Activated T-helper 1 cell treated with anti-CD3 and anti-CD28 coated beads, Interleukin-2, amount 50 U/mL, for 16 hours (primary cell): ENCODE results near the gene SEMA3A.

Source experiments
- DNase-seq, 2 donors: peaks; one replicate each; pipeline ENCODE4 v3.0.0-alpha.2; 2020; ENCODE audit warnings: low read depth in 1 of 2, low spot score in 1 of 2

SEMA3A gene

DNA sequence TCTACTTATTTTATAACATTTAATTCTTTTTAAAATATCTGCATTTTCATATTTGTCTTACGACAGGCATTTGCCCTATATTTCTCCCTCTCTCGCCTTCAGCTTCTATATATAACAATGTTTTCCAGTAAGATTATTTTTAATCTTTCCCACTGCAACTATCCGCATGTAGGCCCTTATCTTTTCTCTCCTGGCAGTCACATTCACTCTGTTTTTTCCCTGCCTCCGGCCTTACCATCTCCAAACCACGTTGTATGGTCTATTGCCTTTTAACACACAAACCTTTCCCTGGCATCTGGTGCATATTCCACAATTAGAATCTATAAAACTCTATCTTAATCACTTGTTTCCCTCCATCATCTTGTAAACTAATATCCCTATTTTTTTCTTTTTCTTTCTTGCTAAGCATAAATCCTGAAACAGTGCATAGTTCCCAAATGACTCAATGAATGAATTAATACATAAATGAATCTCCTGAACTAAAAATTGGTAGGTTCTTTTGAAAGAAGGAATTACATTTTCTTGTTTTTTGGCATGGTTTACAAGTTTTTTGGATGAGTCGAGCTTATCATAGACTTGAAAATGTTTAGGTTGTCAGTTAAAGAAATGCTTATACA is 173.2 kb downstream of the SEMA3A start:
- DNase-seq = no peak

DNA sequence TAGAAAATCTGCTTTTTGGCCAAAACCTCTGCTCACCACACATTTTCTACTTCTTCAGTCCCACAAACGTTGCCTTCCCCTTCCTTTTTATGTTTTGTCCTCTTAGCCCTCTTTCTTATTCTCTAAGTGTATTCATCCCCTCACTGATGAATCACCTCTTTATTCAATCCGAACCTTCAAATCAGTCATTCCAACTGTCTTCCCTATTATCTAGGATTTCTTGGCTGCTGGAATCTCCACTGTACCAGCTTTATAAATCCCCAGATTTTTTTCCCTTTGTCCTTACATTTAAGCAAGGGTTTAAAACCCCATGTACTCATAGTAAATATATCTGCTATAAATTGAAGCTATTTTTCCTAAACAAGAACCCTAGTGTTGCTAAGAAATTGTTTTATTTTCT is 176.9 kb downstream of the SEMA3A start:
- DNase-seq = no peak

DNA sequence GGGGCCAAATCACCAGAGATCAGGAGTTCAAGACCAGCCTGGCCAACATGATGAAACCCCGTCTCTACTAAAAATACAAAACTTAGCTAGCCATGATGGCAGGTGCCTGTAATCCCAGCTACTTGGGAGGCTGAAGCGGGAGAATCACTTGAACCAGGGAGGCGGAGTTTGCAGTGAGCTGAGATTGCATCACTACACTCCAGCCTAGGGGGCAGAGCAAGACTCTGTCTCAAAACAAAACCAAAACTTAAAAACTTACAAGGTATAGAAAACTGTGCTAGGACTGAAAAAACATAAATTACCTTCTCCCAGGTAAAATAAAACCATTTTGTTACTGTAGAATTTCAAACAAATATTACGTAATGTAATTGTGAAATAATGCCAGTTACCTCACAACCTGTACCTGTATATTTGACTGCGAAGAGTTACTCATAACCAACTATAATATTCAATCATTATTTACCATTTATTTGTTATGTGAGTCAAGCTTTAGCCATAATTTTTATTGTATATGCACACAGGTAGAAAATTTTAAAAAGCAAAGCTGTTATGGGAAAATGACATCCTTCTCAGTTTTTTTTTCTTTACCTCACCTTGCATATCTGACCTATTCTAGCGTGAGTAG is 180.9 kb downstream of the SEMA3A start:
- DNase-seq = no peak

DNA sequence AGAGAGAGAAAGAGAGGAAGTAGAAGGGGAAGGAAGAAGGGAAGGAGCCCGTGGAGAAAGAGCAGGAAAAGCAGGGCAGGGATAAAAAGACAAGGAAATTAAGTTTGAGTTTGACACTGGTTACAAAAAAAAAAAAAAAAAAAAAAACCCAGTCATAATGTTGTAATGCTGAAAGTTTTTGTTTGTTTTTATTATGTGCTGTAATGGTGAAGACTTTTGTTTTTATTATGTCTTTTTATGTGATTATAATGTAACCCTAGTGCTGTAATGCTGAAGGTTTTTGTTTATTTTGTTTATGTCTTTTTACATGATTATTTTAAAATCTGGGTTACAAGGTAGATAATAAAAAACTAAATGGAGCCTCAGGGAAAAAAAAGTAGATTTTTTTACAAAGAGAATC is 184.8 kb downstream of the SEMA3A start:
- no peak for DNase-seq

DNA sequence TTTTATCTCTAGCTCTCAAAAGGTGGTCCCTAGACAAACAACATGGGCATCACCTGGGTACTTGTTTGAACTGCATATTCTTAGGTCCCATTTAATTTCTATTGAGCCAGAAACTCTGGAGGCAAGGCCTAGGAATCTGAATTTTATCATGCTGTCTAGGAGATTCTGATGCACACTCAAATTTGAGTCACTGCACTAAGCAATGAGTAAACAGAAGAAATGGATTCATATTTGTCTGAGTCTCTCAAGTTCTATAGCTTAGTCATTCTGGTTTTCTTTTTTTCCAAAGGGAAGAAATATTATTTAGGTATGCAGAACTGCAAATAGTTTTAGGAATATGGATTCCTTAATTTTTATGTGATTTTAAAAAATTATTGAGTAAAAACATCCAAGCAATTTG is 185.5 kb downstream of the SEMA3A start:
- DNase-seq = no peak

DNA sequence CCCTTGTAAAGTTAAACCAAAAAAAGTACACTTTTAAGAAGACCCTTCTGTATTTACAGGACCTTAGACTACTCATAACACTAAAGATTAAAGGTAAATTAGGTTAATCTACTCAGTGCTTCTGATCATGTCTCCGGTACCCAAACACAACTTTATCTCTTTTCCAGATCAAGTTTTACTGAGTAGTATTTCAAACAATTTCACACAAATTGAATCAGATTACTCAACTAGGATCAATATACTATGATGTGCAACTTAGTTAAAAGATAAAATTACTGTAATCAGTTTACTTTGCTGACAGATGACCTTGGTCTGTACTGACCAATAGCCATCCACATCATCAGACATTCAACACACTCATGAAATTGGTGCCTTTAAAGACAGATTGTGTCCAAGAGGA is 191.4 kb downstream of the SEMA3A start:
- DNase-seq = no peak

DNA sequence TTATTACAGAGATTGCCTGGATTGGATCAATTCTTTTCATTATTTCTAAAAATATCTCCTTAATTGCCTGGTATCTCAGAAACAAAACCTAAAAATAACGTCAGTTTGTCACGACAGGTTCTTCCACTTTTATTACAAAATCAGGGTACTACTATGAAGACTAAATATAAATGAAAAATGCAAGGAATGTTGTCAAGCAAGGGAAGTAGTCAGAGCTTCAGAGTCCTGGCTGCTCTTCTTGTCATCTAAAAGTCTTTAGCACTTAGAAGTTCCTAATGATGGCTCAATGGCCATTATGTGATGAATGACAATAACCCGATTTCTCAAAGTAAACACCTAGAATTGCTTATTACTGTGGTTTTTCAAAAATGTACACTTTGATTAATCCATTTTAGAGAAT is 192.2 kb downstream of the SEMA3A start:
- DNase-seq = no peak

DNA sequence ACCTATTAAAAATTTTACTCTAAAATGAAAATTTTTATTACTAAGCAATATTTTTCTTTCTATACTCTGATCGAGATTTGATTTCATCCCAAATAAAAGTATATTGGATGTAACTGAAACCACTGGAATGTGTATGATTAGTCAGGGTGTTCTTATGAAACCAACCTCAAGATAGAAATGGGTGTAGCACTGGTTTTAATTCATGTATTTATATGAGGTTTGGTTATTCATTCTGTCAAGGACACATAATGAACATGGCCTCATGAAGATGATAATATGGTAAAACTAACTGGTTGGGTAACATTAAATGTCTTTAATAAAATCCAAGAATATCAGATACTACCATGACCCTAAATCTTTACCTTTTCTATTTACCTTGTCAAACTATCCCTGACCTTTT is 197.7 kb downstream of the SEMA3A start:
- no peak for DNase-seq

DNA sequence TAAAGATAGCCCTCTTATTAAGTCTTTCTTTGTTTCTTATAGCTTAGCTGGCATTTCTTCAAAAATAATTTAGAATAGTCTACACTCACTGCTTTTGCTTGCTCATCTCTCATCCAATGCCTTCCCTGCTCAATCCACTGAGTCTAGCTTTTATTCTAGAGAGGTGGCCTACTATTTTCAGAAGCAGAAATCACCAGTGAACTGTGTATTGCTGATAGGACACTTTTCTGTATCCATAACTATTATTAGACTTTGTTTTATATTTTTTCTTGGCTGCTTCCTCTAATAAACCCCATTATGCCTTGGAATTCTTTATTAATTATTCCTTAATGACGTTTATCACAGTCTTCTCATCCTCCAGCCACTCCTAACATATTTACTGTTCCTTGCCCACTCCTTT is 206.8 kb downstream of the SEMA3A start:
- no peak for DNase-seq

DNA sequence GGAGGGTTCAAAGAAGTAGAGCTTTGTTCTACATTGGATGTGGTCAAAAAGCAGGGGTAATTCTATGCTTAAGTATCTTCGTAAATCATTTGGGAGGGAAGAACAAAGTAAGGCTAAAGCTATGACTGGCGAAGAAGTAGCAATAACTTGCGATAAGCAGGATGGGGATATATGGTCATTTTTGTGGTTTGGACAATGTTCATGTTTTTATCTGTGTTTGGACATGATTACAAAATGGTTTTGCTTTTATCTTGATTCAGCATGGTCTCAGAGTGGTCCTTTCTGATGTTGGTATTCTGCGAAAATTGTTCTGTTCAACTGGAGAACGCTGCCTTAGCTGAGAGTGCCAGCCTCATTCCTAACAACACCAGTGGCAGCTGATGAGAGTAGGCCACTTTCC is 208.8 kb downstream of the SEMA3A start:
- no peak for DNase-seq

DNA sequence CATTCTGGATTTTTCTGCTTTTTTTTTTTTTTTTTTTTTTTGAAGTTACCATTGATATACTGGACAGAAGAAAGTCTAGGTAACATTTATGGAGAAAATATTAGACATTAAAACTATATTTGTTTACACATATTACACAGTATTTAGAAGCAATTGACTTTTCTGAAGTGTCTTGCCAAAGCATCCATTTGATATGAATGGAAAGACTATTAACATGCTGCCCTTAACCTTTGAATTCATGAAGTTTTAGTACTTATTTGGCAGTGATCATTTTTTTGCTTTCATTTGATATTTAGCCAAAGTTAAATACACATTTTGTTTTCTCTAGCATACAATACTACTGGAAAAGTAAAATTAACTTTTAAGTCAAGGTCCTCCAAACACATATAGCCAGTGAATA is 210.0 kb downstream of the SEMA3A start:
- no peak for DNase-seq

DNA sequence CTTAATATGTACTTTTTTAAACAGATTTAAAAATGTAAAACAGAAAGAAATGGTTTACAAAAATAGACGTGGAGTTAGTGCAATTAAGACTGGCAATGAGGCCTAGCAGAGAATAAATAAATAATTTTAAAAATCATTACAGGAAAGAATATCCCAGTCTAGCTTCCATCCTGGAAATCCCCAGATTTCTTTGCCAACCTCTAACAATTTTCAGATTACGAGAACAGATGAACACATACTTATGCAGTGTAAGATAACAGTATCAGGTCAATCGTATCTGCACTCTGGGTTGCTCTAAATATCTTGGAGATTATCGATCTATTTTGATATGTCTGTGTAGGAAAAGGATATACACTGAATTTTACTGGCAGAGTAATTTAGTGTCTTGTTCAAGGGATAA is 210.5 kb downstream of the SEMA3A start:
- DNase-seq = no peak

DNA sequence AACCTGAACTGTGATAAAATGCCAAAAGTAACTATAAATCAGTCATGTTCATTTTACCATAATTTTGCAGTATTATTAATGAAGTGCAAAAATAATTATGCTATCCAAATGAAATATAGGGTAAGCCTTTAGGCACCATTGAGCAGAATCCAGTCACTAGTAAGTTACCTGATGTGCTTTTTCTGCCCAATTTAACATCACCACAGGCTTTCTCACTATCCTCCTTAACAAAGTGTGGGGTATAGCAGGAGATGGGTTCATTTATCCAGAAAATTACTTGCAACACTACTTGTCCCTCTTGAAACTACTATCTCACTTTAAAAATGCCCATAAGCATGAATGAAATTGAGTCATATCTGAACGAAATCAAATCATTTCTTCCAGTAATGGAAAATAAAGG is 211.0 kb downstream of the SEMA3A start:
- DNase-seq = no peak

DNA sequence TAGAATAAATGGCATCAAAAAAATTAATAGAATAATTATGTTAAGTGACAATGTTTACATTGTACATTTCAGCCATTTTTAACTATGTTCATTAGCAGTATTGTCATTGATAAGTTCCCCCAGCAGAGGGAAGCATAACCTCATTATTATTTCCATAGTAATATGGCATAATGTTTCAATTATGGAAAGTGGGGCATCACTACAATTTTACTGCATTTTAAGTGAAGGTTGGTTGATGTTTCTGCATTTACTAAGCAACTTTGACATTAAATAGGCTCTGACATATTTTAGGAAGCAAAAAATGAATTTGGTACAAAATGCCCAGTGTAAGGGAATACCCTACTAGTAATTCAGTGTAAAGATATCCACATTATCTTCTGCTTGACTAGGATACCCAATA is 218.3 kb downstream of the SEMA3A start:
- DNase-seq = no peak

DNA sequence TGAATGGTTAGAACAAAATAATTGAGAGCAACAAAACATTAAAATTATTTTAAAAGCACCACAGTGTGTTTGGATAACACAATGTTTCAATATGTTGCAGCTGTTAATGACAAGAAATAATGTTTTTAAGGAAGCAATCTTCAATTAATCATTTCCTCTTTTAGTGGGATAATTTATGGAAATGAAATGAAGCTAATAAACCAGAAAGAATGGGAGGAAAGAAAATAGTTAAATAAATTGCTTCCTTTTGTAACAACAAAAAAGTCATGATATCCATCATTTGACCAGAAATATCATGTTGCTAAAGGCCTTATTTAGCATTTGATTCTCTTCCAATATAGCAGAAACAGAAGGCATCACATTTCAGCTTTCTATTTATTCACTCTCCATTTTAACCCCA is 224.5 kb downstream of the SEMA3A start:
- no peak for DNase-seq

DNA sequence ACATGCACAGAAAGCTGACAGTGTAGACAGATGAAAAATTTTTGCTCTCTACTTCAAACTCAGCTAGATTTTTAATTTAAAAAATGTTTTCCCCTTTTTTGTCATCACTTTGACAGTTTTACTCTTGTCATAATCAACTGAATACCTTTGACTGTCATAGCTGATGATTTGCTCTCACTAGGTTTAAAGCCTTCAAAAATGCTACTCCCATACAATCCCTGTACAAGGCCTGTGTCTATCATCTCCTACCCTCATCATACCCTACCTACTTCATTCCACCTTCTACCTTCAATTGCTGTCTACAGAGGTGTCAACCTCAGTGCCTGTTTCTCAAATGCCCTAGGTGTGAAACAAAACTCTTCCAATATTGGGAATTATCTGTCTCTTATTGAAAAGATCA is 230.3 kb downstream of the SEMA3A start:
- no peak for DNase-seq

DNA sequence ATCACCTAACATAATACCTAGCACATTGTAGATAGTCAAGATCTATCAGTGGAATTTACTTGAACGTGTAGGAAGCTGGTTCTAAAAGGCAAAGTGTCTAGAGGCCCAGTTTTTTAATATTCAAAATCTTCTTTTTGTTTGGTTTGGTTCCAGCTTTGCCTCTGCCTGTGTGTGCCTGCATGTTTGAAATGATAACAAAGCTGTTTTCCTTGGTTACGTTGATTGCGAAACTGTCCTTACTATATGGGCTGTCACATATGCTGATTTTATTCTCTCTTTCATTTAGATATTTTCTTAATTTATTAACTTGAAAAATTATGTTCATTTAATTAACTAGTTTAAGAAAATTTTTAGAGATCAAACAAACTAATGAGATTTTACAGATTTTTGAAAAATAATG is 237.3 kb downstream of the SEMA3A start:
- DNase-seq = no peak

DNA sequence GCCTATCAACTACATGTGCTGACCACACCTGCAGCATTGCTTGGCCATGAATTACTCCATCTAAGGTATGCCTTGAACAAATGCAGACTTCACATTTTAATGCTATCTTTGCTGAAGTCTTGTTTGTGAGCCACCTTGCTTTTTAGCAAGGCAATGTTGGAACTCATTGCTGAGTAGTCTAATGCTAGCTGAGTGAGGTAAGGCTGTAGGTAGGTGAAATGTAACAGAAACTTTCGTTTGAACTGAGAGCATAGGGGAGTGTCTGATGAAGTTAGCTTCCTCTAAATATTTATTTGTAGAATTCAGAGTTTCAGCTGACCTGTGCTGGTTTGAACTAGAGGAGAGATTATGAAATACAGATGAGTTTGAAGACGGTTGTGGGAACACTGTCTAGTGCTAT is 238.5 kb downstream of the SEMA3A start:
- no peak for DNase-seq

DNA sequence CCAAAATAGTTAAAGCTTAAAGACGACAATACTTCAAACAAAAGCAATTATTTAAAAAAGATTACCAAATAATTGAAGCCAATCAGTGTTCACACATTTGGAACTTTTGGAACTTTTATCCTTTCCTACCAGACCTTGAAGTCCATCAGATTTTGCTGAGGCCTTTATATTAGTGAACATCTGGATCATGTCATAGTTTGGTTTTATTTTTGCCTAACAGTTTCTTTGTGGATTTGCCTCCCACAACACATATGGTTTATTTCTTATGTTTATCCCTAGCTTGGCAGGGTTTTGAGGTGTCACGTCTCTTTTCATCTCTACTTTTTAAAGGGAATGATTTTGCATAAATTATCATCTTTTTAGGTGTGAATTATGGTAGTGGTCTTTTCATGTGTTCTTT is 242.4 kb downstream of the SEMA3A start:
- DNase-seq = no peak

DNA sequence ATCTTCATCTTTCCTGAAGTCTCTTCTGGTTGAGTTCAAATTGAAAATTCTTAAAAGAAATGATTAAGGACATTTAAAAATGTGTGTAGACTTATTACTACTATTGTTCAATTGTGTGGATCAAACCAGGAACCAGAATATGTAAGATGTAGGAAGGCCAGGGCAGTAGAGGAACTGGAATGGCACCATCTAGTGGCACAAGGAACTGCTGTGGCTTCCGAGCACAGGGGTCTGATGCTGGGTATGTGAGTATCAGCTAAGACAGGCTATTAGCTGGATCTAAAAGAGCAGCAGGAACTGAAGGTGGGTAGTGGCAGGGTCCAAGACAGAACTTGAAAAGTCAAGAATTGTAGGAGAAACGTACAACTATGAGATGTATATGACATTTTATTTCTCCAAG is 247.3 kb downstream of the SEMA3A start:
- DNase-seq = no peak

DNA sequence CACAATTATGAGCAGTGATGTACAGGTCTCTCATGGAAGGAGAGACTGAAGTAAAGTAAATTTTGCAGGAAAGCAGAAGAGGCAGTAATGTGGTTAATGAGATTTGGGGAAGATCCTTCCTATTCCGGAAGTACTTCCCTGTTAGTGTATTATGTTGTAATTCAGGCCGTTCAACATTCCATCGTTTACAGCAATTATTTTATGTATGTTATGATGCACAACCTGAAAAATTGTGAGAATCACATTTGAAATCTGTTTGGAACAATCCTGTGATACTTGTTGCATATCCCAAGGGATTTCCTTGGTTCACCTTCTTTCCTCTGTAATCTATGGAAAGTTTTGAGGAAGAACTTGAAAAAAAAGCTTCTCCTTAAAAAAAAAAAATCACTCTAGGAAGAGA is 247.8 kb downstream of the SEMA3A start:
- DNase-seq = no peak

DNA sequence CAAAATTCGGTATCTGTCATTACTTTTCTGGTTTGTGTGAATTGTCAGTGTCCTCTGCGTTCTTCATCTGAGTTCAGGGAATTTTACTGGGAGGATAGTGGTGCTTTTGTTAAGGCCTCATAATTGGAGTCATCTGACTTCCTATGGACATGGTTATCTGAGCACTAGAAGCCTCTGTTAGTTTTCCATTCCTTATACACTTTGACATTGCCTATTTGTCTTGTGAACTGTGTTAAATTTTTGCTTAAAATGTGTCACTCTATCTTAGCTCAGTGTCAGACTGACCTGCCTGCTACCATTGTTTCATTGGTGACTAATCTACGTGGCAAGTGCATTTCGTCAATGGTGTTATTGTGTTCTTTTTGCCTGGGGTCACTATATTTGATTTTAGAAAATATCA is 253.3 kb downstream of the SEMA3A start:
- DNase-seq = no peak

DNA sequence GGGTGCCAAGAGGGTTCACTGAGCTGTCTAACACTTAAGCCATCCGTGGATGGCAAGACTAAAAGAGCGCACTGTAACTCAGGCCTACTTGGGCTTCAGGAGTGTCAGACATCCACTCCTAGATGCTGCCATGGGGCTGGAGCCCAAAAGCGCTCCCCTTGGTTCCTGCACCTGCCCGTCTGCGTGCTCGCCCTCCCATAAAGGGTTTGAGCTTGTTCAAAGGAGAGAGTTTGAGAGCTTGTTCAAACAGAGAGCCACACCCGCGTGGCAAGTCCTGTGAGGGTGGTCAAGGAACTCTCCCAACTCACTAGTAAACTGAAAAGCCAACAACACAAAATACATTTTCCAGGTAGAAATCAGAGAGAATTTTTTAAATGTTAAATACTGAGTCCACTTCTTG is 256.7 kb downstream of the SEMA3A start:
- DNase-seq = no peak
